ENCODE measurements around the gene CZIB. TPM values are rescaled to one million over a fixed set of nuclear protein-coding genes. Genes with fewer than 3 reads are reported as not detected.

The CZIB gene
- total RNA-seq, 1 donor from 2014 or later = 48.9 TPM

- ChIA-PET POLR2A (no interaction called here), CTCF (no interaction called here)
- Mint-ChIP-seq H3K27ac (no peak overlapping the region), H3K4me3 (no peak overlapping the region), H3K4me1 (peaks cover 13% of the 10 kb centered on the region), H3K36me3 (ENCODE audit: low read depth) (peaks cover 29% of the 10 kb centered on the region), H3K9me3 (no peaks in the 10 kb centered on the region), H3K27me3 (no peaks in the 10 kb centered on the region)
- no peak for TF ChIP-seq CTCF (IDR thresholded peaks at IDR 0.05)
- intact Hi-C loops (cut with micrococcal nuclease) = no loop called here
- no peak for ATAC-seq (ENCODE audit: low read depth)
- no peak for DNase-seq
Measured at GRCh38 chr1:53257454-53258081, 37.1 kb upstream of the CZIB start.

- H3K9me3 Mint-ChIP-seq = no peaks in the 10 kb centered on the region
- no peak for TF ChIP-seq CTCF (IDR thresholded peaks at IDR 0.05)
- ChIA-PET POLR2A (no interaction called here), CTCF (no interaction called here)
- no peak overlapping the region for H3K27ac Mint-ChIP-seq
- H3K4me3 Mint-ChIP-seq = no peak overlapping the region
- peaks cover 13% of the 10 kb centered on the region for H3K4me1 Mint-ChIP-seq
- DNase-seq = no peak
- intact Hi-C loops (cut with micrococcal nuclease) = no loop called here
- H3K27me3 Mint-ChIP-seq = no peaks in the 10 kb centered on the region
- ATAC-seq (ENCODE audit: low read depth) = no peak
- H3K36me3 Mint-ChIP-seq (ENCODE audit: low read depth) = peaks cover 29% of the 10 kb centered on the region
Measured at GRCh38 chr1:53256511-53257453, 36.3 kb upstream of the CZIB start.

GRCh38 chr1:53255031-53255430 lies 34.6 kb upstream of the CZIB start:
- ATAC-seq (ENCODE audit: low read depth) = no peak
- H3K27ac Mint-ChIP-seq = no peak overlapping the region
- H3K36me3 Mint-ChIP-seq (ENCODE audit: low read depth) = peaks cover 27% of the 10 kb centered on the region
- TF ChIP-seq CTCF (IDR thresholded peaks at IDR 0.05) = no peak
- no peaks in the 10 kb centered on the region for H3K9me3 Mint-ChIP-seq
- no peak for DNase-seq
- H3K4me3 Mint-ChIP-seq = no peak overlapping the region
- POLR2A ChIA-PET = no interaction called here
- H3K4me1 Mint-ChIP-seq = peaks cover 5% of the 10 kb centered on the region
- CTCF ChIA-PET = no interaction called here
- intact Hi-C loops (cut with micrococcal nuclease) = no loop called here
- H3K27me3 Mint-ChIP-seq = no peaks in the 10 kb centered on the region

GRCh38 chr1:53254011-53254640 lies 33.7 kb upstream of the CZIB start:
- peaks cover 27% of the 10 kb centered on the region for H3K36me3 Mint-ChIP-seq (ENCODE audit: low read depth)
- H3K4me1 Mint-ChIP-seq = no peaks in the 10 kb centered on the region
- ChIA-PET POLR2A (no interaction called here), CTCF (no interaction called here)
- intact Hi-C loops (cut with micrococcal nuclease) = no loop called here
- TF ChIP-seq CTCF (IDR thresholded peaks at IDR 0.05) = no peak
- ATAC-seq (ENCODE audit: low read depth) (no peak), DNase-seq (no peak)
- no peak overlapping the region for H3K27ac Mint-ChIP-seq
- no peaks in the 10 kb centered on the region for H3K9me3 Mint-ChIP-seq
- no peaks in the 10 kb centered on the region for H3K27me3 Mint-ChIP-seq
- no peak overlapping the region for H3K4me3 Mint-ChIP-seq

- no peak for TF ChIP-seq CTCF (IDR thresholded peaks at IDR 0.05)
- no peak overlapping the region for H3K4me3 Mint-ChIP-seq
- peaks cover 13% of the 10 kb centered on the region for H3K36me3 Mint-ChIP-seq (ENCODE audit: low read depth)
- POLR2A ChIA-PET = no interaction called here
- no peaks in the 10 kb centered on the region for H3K27me3 Mint-ChIP-seq
- H3K9me3 Mint-ChIP-seq = no peaks in the 10 kb centered on the region
- CTCF ChIA-PET = no interaction called here
- intact Hi-C loops (cut with micrococcal nuclease) = no loop called here
- no peak for ATAC-seq (ENCODE audit: low read depth)
- H3K4me1 Mint-ChIP-seq = peaks cover 21% of the 10 kb centered on the region
- H3K27ac Mint-ChIP-seq = no peak overlapping the region
- DNase-seq = no peak
Measured at GRCh38 chr1:53250325-53250724, 29.9 kb upstream of the CZIB start.
